OCI-LY3 (cell line): ENCODE results near the gene GKN2.

Experiments used
- EZH2phosphoT487 ChIP-seq: fragments of 200-600 bp; shearing (Covaris generic); IDR thresholded peaks from 2 replicates; pipeline ENCODE4 v1.6.1; 2018; ENCODE audit warnings: antibody characterized with exemption, mixed run types, low read depth
- TF ChIP-seq, protein P1 (sequence below): fragments of 200-600, 300-600 bp; sonication (generic); IDR thresholded peaks from 2 replicates; pipeline ENCODE4 v1.5.1; 2014; ENCODE audit warnings: antibody characterized with exemption, low read length, low read depth

DNA sequence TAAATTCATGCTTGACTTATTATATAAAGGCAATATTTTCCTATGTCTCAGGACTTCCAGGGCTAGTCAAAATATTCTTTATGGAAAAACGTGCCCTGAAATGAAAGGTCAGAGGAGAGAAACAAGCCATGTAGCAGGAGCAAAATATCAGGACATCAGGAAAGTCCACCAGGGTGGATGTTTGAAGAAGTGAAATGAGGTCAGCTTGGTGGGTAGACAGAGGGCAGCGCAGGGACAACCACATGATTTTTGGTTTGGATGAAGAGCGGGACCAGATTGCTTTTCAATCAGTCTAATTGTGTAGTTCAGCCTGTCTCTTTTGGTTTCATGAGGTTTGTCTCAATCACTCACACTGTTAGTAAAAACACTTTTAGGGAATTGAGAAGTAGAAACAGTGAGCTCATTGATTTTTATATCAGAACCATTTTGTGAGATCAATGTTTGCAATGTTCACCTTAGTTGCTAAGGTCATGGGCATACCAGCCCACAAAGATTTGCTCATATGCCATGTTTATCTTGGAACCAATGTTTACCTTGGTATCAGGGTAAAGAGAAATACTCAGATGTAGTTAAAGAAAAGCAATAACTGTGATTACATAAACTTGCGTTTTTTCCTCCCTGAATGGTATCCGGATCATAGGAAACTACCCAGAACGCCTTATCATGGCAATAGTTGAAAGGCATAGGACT, 32.1 kb downstream of the GKN2 start:
- TF ChIP-seq, protein P1, sequence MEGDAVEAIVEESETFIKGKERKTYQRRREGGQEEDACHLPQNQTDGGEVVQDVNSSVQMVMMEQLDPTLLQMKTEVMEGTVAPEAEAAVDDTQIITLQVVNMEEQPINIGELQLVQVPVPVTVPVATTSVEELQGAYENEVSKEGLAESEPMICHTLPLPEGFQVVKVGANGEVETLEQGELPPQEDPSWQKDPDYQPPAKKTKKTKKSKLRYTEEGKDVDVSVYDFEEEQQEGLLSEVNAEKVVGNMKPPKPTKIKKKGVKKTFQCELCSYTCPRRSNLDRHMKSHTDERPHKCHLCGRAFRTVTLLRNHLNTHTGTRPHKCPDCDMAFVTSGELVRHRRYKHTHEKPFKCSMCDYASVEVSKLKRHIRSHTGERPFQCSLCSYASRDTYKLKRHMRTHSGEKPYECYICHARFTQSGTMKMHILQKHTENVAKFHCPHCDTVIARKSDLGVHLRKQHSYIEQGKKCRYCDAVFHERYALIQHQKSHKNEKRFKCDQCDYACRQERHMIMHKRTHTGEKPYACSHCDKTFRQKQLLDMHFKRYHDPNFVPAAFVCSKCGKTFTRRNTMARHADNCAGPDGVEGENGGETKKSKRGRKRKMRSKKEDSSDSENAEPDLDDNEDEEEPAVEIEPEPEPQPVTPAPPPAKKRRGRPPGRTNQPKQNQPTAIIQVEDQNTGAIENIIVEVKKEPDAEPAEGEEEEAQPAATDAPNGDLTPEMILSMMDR: no peak
- TF ChIP-seq EZH2phosphoT487: no peak
